HepG2 (cell line): ENCODE data around the gene PDE6H. TPM values are rescaled to one million over a fixed set of nuclear protein-coding genes. Genes with fewer than 3 reads are reported as not detected.

Source experiments
- ARNT2 ChIP-seq: sonication (generic); formaldehyde crosslinking; IDR thresholded peaks from 2 replicates; pipeline ENCODE4 v1.8.0; 2022; ENCODE audit warnings: mild to moderate bottlenecking, low read depth, missing genetic modification reagents, moderate library complexity
- POLR2AphosphoS2 ChIP-seq: IDR thresholded peaks from 2 replicates; pipeline ENCODE4 v1.6.1; 2011; ENCODE audit warnings: low read depth, low read length, improper control_type of control experiment
- TAF1 ChIP-seq: sonication (generic); formaldehyde crosslinking; IDR thresholded peaks from 2 replicates; pipeline ENCODE4 v1.4.0; 2020; ENCODE audit warnings: missing genetic modification reagents
- ZNF383 ChIP-seq: sonication (generic); formaldehyde crosslinking; IDR thresholded peaks from 2 replicates; pipeline ENCODE4 v1.4.0; 2020; ENCODE audit warnings: missing genetic modification reagents, mild to moderate bottlenecking, borderline replicate concordance
- ZNF7 ChIP-seq: IDR thresholded peaks from 2 replicates; pipeline ENCODE4 v1.6.1; 2016; ENCODE audit warnings: missing biosample characterization, missing genetic modification reagents
- polyA plus RNA-seq, 8 experiments: library from polyadenylated mRNA; depleted of rRNA in 3 of 8; stranded (reverse) in 7 of 8; unstranded in 1 of 8; fragments of >200 nt; fragmentation: Illumina TruSeq in 4 of 8; extraction: Trizol in 4 of 8; gene quantifications; 2 replicates each; pipeline versions ENCODE4 v1.2.1 to v1.2.3, GENCODE V29; 2011 to 2016; ENCODE audit warnings: low read depth in 4 of 8, missing spikeins in 1 of 8, mixed read lengths in 1 of 8; ENCODE audit not compliant: insufficient read depth in 1 of 8
- total RNA-seq, 5 experiments: library from RNA; depleted of rRNA; stranded (reverse); fragments of >200 nt; fragmentation: Illumina TruSeq; extraction: Trizol; gene quantifications; 2 replicates each; pipeline ENCODE4 v1.2.3, GENCODE V29; 2016; ENCODE audit warnings: low read depth in 1 of 5
- TF ChIP-seq, protein P1 (sequence below): sonication (generic); formaldehyde crosslinking; IDR thresholded peaks from 2 replicates; pipeline ENCODE4 v1.4.0; 2020; ENCODE audit warnings: missing genetic modification reagents, borderline replicate concordance
- TF ChIP-seq, protein P2 (sequence below): sonication (generic); IDR thresholded peaks from 2 replicates; pipeline ENCODE4 v1.6.1; 2016; ENCODE audit warnings: low read depth, borderline replicate concordance
- TF ChIP-seq, protein P3 (sequence below): sonication (generic); formaldehyde crosslinking; IDR thresholded peaks from 2 replicates; pipeline ENCODE4 v1.8.1; 2022; ENCODE audit warnings: low read depth, mild to moderate bottlenecking, missing genetic modification reagents

PDE6H gene
- total and polyA plus RNA-seq, 2 of the 13 experiments (the other 11 are each of a cell fraction or from before 2014, with no cell fraction given), result not detected

DNA sequence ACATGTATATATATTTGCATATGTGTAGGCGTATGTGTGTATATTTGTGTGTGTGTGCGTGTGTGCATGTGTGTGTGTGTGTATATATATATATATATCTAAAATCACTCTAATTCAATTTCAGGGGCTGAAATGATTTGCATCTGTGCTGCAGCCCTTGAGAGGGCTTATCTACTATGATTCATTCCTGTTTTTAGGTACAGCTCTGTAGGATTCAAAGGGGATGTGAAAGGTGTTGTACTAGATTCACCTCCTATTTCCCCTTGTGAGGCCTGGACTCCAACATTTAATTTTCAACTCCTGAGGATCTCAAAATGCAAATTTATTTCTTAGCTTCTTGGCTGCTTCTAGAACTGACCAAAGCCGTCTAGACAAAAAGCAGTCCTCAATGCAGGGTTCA is 45.6 kb upstream of the PDE6H start (continued):
- TF ChIP-seq, protein P1, sequence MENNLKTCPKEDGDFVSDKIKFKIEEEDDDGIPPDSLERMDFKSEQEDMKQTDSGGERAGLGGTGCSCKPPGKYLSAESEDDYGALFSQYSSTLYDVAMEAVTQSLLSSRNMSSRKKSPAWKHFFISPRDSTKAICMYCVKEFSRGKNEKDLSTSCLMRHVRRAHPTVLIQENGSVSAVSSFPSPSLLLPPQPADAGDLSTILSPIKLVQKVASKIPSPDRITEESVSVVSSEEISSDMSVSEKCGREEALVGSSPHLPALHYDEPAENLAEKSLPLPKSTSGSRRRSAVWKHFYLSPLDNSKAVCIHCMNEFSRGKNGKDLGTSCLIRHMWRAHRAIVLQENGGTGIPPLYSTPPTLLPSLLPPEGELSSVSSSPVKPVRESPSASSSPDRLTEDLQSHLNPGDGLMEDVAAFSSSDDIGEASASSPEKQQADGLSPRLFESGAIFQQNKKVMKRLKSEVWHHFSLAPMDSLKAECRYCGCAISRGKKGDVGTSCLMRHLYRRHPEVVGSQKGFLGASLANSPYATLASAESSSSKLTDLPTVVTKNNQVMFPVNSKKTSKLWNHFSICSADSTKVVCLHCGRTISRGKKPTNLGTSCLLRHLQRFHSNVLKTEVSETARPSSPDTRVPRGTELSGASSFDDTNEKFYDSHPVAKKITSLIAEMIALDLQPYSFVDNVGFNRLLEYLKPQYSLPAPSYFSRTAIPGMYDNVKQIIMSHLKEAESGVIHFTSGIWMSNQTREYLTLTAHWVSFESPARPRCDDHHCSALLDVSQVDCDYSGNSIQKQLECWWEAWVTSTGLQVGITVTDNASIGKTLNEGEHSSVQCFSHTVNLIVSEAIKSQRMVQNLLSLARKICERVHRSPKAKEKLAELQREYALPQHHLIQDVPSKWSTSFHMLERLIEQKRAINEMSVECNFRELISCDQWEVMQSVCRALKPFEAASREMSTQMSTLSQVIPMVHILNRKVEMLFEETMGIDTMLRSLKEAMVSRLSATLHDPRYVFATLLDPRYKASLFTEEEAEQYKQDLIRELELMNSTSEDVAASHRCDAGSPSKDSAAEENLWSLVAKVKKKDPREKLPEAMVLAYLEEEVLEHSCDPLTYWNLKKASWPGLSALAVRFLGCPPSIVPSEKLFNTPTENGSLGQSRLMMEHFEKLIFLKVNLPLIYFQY (CRISPR knock-in tag), result no peak
- TF ChIP-seq, protein P2, sequence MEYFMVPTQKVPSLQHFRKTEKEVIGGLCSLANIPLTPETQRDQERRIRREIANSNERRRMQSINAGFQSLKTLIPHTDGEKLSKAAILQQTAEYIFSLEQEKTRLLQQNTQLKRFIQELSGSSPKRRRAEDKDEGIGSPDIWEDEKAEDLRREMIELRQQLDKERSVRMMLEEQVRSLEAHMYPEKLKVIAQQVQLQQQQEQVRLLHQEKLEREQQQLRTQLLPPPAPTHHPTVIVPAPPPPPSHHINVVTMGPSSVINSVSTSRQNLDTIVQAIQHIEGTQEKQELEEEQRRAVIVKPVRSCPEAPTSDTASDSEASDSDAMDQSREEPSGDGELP, result no peak
- TF ChIP-seq TAF1 (CRISPR knock-in tag), result no peak
- no peak for TF ChIP-seq ZNF383 (CRISPR knock-in tag)
- no peak for TF ChIP-seq ZNF7
- TF ChIP-seq, protein P3, sequence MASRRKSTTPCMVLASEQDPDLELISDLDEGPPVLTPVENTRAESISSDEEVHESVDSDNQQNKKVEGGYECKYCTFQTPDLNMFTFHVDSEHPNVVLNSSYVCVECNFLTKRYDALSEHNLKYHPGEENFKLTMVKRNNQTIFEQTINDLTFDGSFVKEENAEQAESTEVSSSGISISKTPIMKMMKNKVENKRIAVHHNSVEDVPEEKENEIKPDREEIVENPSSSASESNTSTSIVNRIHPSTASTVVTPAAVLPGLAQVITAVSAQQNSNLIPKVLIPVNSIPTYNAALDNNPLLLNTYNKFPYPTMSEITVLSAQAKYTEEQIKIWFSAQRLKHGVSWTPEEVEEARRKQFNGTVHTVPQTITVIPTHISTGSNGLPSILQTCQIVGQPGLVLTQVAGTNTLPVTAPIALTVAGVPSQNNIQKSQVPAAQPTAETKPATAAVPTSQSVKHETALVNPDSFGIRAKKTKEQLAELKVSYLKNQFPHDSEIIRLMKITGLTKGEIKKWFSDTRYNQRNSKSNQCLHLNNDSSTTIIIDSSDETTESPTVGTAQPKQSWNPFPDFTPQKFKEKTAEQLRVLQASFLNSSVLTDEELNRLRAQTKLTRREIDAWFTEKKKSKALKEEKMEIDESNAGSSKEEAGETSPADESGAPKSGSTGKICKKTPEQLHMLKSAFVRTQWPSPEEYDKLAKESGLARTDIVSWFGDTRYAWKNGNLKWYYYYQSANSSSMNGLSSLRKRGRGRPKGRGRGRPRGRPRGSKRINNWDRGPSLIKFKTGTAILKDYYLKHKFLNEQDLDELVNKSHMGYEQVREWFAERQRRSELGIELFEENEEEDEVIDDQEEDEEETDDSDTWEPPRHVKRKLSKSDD (CRISPR knock-in tag), result no peak
- no peak for TF ChIP-seq POLR2AphosphoS2
- no peak for TF ChIP-seq ARNT2
